WTC11 (cell line): ENCODE results near the gene RASL11A. TPM values are rescaled to one million over a fixed set of nuclear protein-coding genes. Genes with fewer than 3 reads are reported as not detected.

ENCODE experiments used
- ATF1 ChIP-seq: sonication (generic); formaldehyde crosslinking; IDR thresholded peaks from 2 replicates; pipeline ENCODE4 v1.8.1; 2023; ENCODE audit warnings: mild to moderate bottlenecking, moderate library complexity, missing genetic modification reagents
- ATF3 ChIP-seq: sonication (generic); formaldehyde crosslinking; conservative IDR thresholded peaks from 2 replicates; pipeline ENCODE4 v1.8.1; 2022; ENCODE audit warnings: mild to moderate bottlenecking, missing genetic modification reagents
- CREB1 ChIP-seq: sonication (generic); formaldehyde crosslinking; IDR thresholded peaks from 2 replicates; pipeline ENCODE4 v1.8.0; 2023; ENCODE audit warnings: mild to moderate bottlenecking, missing genetic modification reagents
- ELF4 ChIP-seq: sonication (generic); formaldehyde crosslinking; IDR thresholded peaks from 2 replicates; pipeline ENCODE4 v1.8.1; 2022; ENCODE audit warnings: low read depth, mild to moderate bottlenecking, moderate library complexity, missing genetic modification reagents
- FOXP1 ChIP-seq: sonication (generic); formaldehyde crosslinking; IDR thresholded peaks from 2 replicates; pipeline ENCODE4 v1.8.0; 2022; ENCODE audit warnings: missing genetic modification reagents, mild to moderate bottlenecking, moderate library complexity, borderline replicate concordance
- GABPB1 ChIP-seq: sonication (generic); formaldehyde crosslinking; IDR thresholded peaks from 2 replicates; pipeline ENCODE4 v1.8.1; 2023; ENCODE audit warnings: mild to moderate bottlenecking, missing genetic modification reagents
- GTF2I ChIP-seq: fragments of 250-450 bp; sonication (Bioruptor Pico); conservative IDR thresholded peaks from 2 replicates; pipeline ENCODE4 v1.4.0; 2021; ENCODE audit warnings: mild to moderate bottlenecking
- HMGA2 ChIP-seq: fragments of 250-450 bp; sonication (Bioruptor Pico); IDR thresholded peaks from 2 replicates; pipeline ENCODE4 v1.4.0; 2021; ENCODE audit warnings: mild to moderate bottlenecking, moderate library complexity
- JAZF1 ChIP-seq: fragments of 250-450 bp; sonication (Bioruptor Pico); IDR thresholded peaks from 2 replicates; pipeline ENCODE4 v1.9.0; 2021; ENCODE audit warnings: moderate library complexity, mild to moderate bottlenecking, inconsistent platforms
- KAT7 ChIP-seq: sonication (generic); formaldehyde crosslinking; IDR thresholded peaks from 2 replicates; pipeline ENCODE4 v1.8.1; 2023; ENCODE audit warnings: missing genetic modification reagents, mild to moderate bottlenecking, borderline replicate concordance
- MXD4 ChIP-seq: fragments of 250-450 bp; sonication (Bioruptor Pico); IDR thresholded peaks from 2 replicates; pipeline ENCODE4 v1.8.0; 2021; ENCODE audit warnings: mild to moderate bottlenecking, moderate library complexity, borderline replicate concordance
- MYBL2 ChIP-seq: sonication (generic); formaldehyde crosslinking; IDR thresholded peaks from 2 replicates; pipeline ENCODE4 v1.8.1; 2023; ENCODE audit warnings: mild to moderate bottlenecking, moderate library complexity, missing genetic modification reagents
- NR2C2 ChIP-seq: sonication (generic); formaldehyde crosslinking; IDR thresholded peaks from 2 replicates; pipeline ENCODE4 v1.8.0; 2022; ENCODE audit warnings: mild to moderate bottlenecking, missing genetic modification reagents
- PREB ChIP-seq: sonication (generic); formaldehyde crosslinking; IDR thresholded peaks from 2 replicates; pipeline ENCODE4 v1.8.1; 2022; ENCODE audit warnings: mild to moderate bottlenecking, missing genetic modification reagents, moderate library complexity, borderline replicate concordance
- PRRX2 ChIP-seq: fragments of 250-450 bp; sonication (Bioruptor Pico); IDR thresholded peaks from 2 replicates; pipeline ENCODE4 v1.8.0; 2021; ENCODE audit warnings: mild to moderate bottlenecking
- RELA ChIP-seq: sonication (generic); formaldehyde crosslinking; IDR thresholded peaks from 2 replicates; pipeline ENCODE4 v1.8.1; 2022; ENCODE audit warnings: missing genetic modification reagents, mild to moderate bottlenecking, borderline replicate concordance
- RORB ChIP-seq: fragments of 250-450 bp; sonication (Bioruptor Pico); IDR thresholded peaks from 2 replicates; pipeline ENCODE4 v1.9.0; 2021; ENCODE audit warnings: mild to moderate bottlenecking
- SMAD3 ChIP-seq: sonication (generic); formaldehyde crosslinking; IDR thresholded peaks from 2 replicates; pipeline ENCODE4 v1.8.0; 2022; ENCODE audit warnings: missing genetic modification reagents, mild to moderate bottlenecking, borderline replicate concordance
- SMAD4 ChIP-seq: sonication (generic); formaldehyde crosslinking; IDR thresholded peaks from 2 replicates; pipeline ENCODE4 v1.8.0; 2022; ENCODE audit warnings: mild to moderate bottlenecking, missing genetic modification reagents
- TP53 ChIP-seq: sonication (generic); formaldehyde crosslinking; IDR thresholded peaks from 2 replicates; pipeline ENCODE4 v1.8.1; 2023; ENCODE audit warnings: mild to moderate bottlenecking, missing genetic modification reagents
- USF1 ChIP-seq: sonication (generic); formaldehyde crosslinking; IDR thresholded peaks from 2 replicates; pipeline ENCODE4 v1.8.0; 2022; ENCODE audit warnings: mild to moderate bottlenecking, missing genetic modification reagents
- ZBTB43 ChIP-seq: sonication (generic); formaldehyde crosslinking; IDR thresholded peaks from 2 replicates; pipeline ENCODE4 v1.8.1; 2023; ENCODE audit warnings: mild to moderate bottlenecking, missing genetic modification reagents
- ZNF138 ChIP-seq: sonication (generic); formaldehyde crosslinking; conservative IDR thresholded peaks from 2 replicates; pipeline ENCODE4 v1.8.1; 2022; ENCODE audit warnings: mild to moderate bottlenecking, moderate library complexity, missing genetic modification reagents
- ZNF232 ChIP-seq: sonication (generic); formaldehyde crosslinking; IDR thresholded peaks from 2 replicates; pipeline ENCODE4 v1.8.0; 2022; ENCODE audit warnings: mild to moderate bottlenecking, missing genetic modification reagents
- ZNF396 ChIP-seq: fragments of 250-450 bp; sonication (Bioruptor Pico); IDR thresholded peaks from 2 replicates; pipeline ENCODE4 v1.8.0; 2021; ENCODE audit warnings: mild to moderate bottlenecking, moderate library complexity, borderline replicate concordance
- ZNF416 ChIP-seq: fragments of 250-450 bp; sonication (Bioruptor Pico); IDR thresholded peaks from 2 replicates; pipeline ENCODE4 v1.9.0; 2021; ENCODE audit warnings: mild to moderate bottlenecking, inconsistent platforms
- ZNF423 ChIP-seq: fragments of 250-450 bp; sonication (Bioruptor Pico); IDR thresholded peaks from 2 replicates; pipeline ENCODE4 v2.1.2; 2022; ENCODE audit warnings: mild to moderate bottlenecking, moderate library complexity
- ZNF671 ChIP-seq: fragments of 250-450 bp; sonication (Bioruptor Pico); IDR thresholded peaks from 2 replicates; pipeline ENCODE4 v1.8.0; 2021; ENCODE audit warnings: mild to moderate bottlenecking
- total RNA-seq: library from RNA; stranded (reverse); gene quantifications from 3 replicates; pipeline ENCODE4 v1.2.3, GENCODE V29; 2021
- TF ChIP-seq, protein P1 (sequence below): sonication (generic); formaldehyde crosslinking; IDR thresholded peaks from 2 replicates; pipeline ENCODE4 v1.8.0; 2022; ENCODE audit warnings: mild to moderate bottlenecking, missing genetic modification reagents
- TF ChIP-seq, protein P2 (sequence below): fragments of 250-450 bp; sonication (Bioruptor Pico); IDR thresholded peaks from 2 replicates; pipeline ENCODE4 v1.8.0; 2021; ENCODE audit warnings: mild to moderate bottlenecking
- TF ChIP-seq, protein P3 (sequence below): sonication (generic); formaldehyde crosslinking; IDR thresholded peaks from 2 replicates; pipeline ENCODE4 v1.8.0; 2023; ENCODE audit warnings: missing genetic modification reagents
- TF ChIP-seq, protein P4 (sequence below): sonication (generic); formaldehyde crosslinking; IDR thresholded peaks from 2 replicates; pipeline ENCODE4 v1.8.0; 2022; ENCODE audit warnings: mild to moderate bottlenecking, missing genetic modification reagents

RASL11A gene
- total RNA-seq, 1 experiment from 2014 or later: 3.5 TPM

DNA sequence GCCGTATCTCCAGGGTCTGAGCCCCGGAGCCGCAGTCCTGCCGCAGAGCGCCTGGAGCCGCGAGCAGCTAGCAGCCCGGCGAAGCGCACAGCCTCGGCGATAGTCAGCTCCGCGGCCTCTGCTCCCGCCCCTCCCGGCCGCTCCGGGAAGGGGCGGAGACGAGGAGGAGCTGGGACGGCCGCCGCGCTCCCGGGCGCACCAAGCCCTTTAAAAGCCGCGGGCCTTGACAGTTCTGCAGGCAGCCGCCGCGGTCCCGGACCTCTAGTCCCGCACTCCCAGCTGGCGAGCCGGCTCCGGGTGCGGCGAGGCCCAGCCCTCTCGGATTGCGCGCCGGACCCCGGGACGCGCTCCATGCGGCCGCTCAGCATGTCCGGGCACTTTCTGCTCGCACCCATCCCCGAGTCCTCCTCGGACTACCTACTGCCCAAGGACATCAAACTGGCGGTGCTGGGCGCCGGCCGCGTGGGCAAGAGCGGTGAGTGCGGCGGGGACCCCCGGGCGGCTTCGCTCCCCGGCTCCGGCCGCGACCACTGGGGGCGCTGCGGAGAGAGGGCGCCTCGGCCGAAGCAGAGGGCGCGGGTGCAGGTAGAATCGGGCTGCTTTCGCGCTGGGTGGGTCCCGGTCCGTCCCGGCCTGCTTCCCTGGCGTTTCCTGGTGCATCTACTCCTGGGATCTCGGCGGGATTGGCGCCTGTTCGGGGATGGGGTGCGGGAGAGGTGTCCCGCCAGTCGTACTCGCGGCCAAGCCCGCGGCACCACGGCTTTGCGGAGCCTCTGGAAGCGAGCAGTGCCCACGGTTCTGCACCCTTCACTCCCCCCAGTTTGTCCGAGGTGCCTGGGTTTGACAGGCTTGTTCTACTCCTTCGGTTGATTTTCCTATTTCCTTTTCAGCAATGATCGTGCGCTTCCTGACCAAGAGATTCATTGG is at the start of gene RASL11A (continued):
- TF ChIP-seq ZNF423 (peak; percentile 84), CREB1 (CRISPR knock-in tag) (no peak), USF1 (CRISPR knock-in tag) (0 out of 2 replicates have a peak, but pooled peaks have one; percentile 39), PREB (CRISPR knock-in tag) (no peak), MYBL2 (CRISPR knock-in tag) (no peak), ATF1 (CRISPR knock-in tag) (no peak), JAZF1 (CRISPR knock-in tag) (no peak), MXD4 (CRISPR knock-in tag) (no peak), ZBTB43 (CRISPR knock-in tag) (no peak; the same call in 1 of the 2 replicates), RELA (CRISPR knock-in tag) (no peak), ZNF416 (peak; percentile 8; the same call in 1 of the 2 replicates), GABPB1 (peak; percentile 44), ELF4 (CRISPR knock-in tag) (no peak), FOXP1 (peak; percentile 77; the same call in 1 of the 2 replicates), ATF3 (CRISPR knock-in tag) (no peak), NR2C2 (CRISPR knock-in tag) (no peak), SMAD4 (CRISPR knock-in tag) (no peak; the same call in 1 of the 2 replicates), ZNF138 (no peak; the same call in 1 of the 2 replicates), RORB (no peak), ZNF671 (CRISPR knock-in tag) (no peak), SMAD3 (CRISPR knock-in tag) (peak; percentile 62; the same call in 1 of the 2 replicates), PRRX2 (CRISPR knock-in tag) (no peak), ZNF396 (CRISPR knock-in tag) (no peak), HMGA2 (no peak), ZNF232 (0 out of 2 replicates have a peak, but pooled peaks have one; percentile 18), KAT7 (CRISPR knock-in tag) (no peak), GTF2I (CRISPR knock-in tag) (no peak), TP53 (CRISPR knock-in tag) (no peak)
- TF ChIP-seq, protein P1, sequence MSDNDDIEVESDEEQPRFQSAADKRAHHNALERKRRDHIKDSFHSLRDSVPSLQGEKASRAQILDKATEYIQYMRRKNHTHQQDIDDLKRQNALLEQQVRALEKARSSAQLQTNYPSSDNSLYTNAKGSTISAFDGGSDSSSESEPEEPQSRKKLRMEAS: peak; percentile 87
- TF ChIP-seq, protein P2, sequence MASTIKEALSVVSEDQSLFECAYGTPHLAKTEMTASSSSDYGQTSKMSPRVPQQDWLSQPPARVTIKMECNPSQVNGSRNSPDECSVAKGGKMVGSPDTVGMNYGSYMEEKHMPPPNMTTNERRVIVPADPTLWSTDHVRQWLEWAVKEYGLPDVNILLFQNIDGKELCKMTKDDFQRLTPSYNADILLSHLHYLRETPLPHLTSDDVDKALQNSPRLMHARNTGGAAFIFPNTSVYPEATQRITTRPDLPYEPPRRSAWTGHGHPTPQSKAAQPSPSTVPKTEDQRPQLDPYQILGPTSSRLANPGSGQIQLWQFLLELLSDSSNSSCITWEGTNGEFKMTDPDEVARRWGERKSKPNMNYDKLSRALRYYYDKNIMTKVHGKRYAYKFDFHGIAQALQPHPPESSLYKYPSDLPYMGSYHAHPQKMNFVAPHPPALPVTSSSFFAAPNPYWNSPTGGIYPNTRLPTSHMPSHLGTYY (CRISPR knock-in tag): no peak
- TF ChIP-seq, protein P3, sequence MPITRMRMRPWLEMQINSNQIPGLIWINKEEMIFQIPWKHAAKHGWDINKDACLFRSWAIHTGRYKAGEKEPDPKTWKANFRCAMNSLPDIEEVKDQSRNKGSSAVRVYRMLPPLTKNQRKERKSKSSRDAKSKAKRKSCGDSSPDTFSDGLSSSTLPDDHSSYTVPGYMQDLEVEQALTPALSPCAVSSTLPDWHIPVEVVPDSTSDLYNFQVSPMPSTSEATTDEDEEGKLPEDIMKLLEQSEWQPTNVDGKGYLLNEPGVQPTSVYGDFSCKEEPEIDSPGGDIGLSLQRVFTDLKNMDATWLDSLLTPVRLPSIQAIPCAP (CRISPR knock-in tag): no peak
- TF ChIP-seq, protein P4, sequence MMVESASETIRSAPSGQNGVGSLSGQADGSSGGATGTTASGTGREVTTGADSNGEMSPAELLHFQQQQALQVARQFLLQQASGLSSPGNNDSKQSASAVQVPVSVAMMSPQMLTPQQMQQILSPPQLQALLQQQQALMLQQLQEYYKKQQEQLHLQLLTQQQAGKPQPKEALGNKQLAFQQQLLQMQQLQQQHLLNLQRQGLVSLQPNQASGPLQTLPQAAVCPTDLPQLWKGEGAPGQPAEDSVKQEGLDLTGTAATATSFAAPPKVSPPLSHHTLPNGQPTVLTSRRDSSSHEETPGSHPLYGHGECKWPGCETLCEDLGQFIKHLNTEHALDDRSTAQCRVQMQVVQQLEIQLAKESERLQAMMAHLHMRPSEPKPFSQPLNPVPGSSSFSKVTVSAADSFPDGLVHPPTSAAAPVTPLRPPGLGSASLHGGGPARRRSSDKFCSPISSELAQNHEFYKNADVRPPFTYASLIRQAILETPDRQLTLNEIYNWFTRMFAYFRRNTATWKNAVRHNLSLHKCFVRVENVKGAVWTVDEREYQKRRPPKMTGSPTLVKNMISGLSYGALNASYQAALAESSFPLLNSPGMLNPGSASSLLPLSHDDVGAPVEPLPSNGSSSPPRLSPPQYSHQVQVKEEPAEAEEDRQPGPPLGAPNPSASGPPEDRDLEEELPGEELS (CRISPR knock-in tag): peak; percentile 82; the same call in 1 of the 2 replicates
